Measurements from ENCODE around the gene PRELID2.
"Not testable (repeated sequence)": the region's sequence is repeated elsewhere in the genome, so short reads cannot be mapped to it uniquely, and the experiment has no call there.

The PRELID2 gene

DNA sequence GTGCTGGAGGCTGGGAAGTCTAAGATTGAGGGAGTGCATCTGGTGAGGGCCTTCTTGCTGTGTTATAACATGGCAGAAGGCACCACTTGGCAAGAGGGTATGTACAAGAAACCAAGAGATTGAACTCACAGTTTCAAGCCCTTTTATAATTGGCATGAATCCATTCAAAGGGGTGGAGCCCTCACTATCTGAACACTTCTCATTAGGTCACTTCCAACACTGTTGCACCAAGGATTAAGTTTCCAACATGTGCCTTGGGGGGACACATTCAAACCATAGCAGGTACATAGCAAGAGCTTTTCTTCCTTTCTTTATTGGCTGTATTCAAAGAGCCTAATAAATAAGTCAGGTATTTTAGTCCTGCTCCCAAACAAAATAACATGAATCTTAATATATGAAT, 62.7 kb downstream of the PRELID2 start:
- Mint-ChIP-seq H3K36me3 (peaks cover 0 to 7% of the 10 kb centered on the region in 2 donors), H3K27me3 (no peaks in the 10 kb centered on the region), H3K9me3 (peaks cover 0 to under 1% of the 10 kb centered on the region in 2 donors), H3K4me1 (no peaks in the 10 kb centered on the region), H3K27ac (no peak overlapping the region), H3K4me3 (no peak overlapping the region)
- DNase-seq = no peak
- ATAC-seq (replicated peaks) = no peak

DNA sequence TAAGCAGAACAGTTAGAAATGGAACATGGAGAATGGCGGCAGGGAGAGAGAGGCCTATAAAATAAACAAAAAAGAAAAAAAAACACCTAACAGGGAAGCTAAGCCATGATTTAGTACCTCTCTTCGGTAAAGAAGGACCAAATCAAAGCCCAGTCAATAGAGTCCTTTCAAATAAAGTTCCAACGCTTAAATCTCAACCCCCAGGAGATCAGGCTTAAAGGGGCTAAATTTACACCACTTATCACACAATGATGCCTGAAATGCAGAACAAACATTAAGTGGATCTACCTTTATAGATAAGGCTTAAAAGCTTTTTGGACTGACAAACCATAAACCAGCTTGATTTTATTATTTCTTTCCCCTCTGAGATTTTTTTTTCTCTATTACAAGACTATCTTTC, 66.3 kb downstream of the PRELID2 start:
- no peak overlapping the region for H3K4me3 Mint-ChIP-seq
- H3K9me3 Mint-ChIP-seq = peaks cover 4% of the 10 kb centered on the region in 2 donors
- H3K27ac Mint-ChIP-seq = no peak overlapping the region
- peaks cover 3 to 11% of the 10 kb centered on the region in 2 donors for H3K36me3 Mint-ChIP-seq
- no peaks in the 10 kb centered on the region for H3K4me1 Mint-ChIP-seq
- H3K27me3 Mint-ChIP-seq = no peaks in the 10 kb centered on the region
- DNase-seq (no peak), ATAC-seq (replicated peaks) (no peak)

DNA sequence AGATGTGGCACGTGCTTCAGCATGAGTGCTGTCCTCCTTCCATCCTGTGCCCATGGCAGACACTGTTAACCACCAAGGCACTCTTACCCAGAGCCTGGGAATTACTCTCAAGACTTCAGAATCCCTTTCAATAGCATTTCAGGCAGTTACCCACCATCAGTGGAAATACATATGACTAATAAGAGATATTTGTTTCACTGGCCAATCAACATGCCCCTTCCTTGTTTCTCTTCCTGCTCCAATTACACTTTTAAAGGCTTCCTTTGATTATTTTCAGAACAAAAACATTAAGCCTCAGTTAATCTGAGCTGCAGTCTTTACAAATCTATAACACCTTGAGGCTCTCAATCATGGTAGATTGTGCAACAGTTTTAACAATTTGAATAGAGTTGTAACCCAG, 70.8 kb downstream of the PRELID2 start:
- H3K36me3 Mint-ChIP-seq = peaks cover 3 to 6% of the 10 kb centered on the region in 2 donors
- DNase-seq (no peak), ATAC-seq (replicated peaks) (no peak)
- no peaks in the 10 kb centered on the region for H3K4me1 Mint-ChIP-seq
- no peaks in the 10 kb centered on the region for H3K27me3 Mint-ChIP-seq
- no peak overlapping the region for H3K4me3 Mint-ChIP-seq
- no peak overlapping the region for H3K27ac Mint-ChIP-seq
- peaks cover 4% of the 10 kb centered on the region in 2 donors for H3K9me3 Mint-ChIP-seq

DNA sequence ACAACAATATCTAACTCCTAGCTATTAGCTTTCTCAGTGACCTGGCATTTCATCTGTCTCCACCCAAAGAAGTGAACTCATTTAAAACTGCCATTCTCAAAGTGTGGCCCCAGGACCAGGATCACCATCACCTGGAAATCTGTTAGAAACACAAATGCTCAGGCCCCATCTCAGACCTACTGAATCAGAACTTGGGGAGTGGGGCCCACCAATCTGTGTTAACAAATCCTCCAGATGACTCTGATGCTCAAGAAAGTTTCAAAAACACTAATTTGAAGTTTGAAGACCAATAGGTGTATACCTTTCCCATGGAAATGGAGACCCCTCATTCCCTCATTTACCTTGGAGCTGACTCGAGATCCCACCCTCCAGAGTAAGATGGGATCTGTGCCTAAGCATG, 72.3 kb downstream of the PRELID2 start:
- Mint-ChIP-seq H3K4me3 (no peak overlapping the region), H3K27ac (no peak overlapping the region), H3K36me3 (peaks cover 3 to 6% of the 10 kb centered on the region in 2 donors), H3K4me1 (no peaks in the 10 kb centered on the region), H3K9me3 (peaks cover 4% of the 10 kb centered on the region in 2 donors), H3K27me3 (no peaks in the 10 kb centered on the region)
- ATAC-seq (replicated peaks) = no peak
- DNase-seq = no peak

DNA sequence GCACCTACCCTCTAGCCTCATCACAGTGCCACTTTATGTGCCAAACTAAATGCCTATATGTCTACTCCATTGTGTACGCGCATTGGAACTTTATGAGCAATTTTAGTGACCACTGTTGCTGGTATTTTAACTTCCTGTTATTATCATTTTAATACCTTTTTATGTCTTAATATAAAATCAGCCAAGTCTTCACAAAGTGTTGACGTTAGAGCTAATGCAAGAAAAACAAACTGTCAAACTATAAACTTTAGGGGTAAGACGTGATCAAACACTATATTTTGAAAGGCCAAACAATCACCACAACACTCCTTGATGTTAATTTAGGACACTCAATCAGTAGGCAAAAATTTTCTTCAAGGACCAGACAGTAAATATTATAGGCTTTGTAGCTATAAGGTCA, 73.9 kb downstream of the PRELID2 start:
- Mint-ChIP-seq H3K27me3 (no peaks in the 10 kb centered on the region), H3K36me3 (no peaks in the 10 kb centered on the region), H3K4me3 (no peak overlapping the region), H3K27ac (no peak overlapping the region), H3K4me1 (no peaks in the 10 kb centered on the region), H3K9me3 (no peaks in the 10 kb centered on the region)
- no peak for ATAC-seq (replicated peaks)
- DNase-seq = no peak

DNA sequence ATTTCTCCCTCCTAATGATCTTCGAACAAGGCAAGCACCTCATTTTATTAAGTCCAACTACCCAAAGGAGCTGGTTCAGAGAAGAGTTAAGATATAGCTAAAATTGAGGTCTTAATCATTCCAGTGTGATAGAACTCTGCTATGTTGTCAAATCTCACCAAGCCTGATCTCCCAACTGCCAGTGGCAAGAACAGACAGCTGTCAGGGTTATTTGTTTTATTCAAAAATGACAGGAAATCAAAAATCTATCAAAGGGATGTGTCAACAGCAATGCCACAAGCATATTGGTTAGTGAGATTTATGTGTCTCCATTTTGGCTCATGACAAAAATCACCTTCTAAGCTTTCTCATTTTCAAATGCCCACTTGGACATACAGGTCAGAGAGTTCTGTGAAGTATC, 74.5 kb downstream of the PRELID2 start:
- no peak overlapping the region for H3K4me3 Mint-ChIP-seq
- H3K36me3 Mint-ChIP-seq = no peaks in the 10 kb centered on the region
- no peak for ATAC-seq (replicated peaks)
- H3K9me3 Mint-ChIP-seq = no peaks in the 10 kb centered on the region
- no peak overlapping the region for H3K27ac Mint-ChIP-seq
- no peaks in the 10 kb centered on the region for H3K4me1 Mint-ChIP-seq
- no peak for DNase-seq
- H3K27me3 Mint-ChIP-seq = no peaks in the 10 kb centered on the region

DNA sequence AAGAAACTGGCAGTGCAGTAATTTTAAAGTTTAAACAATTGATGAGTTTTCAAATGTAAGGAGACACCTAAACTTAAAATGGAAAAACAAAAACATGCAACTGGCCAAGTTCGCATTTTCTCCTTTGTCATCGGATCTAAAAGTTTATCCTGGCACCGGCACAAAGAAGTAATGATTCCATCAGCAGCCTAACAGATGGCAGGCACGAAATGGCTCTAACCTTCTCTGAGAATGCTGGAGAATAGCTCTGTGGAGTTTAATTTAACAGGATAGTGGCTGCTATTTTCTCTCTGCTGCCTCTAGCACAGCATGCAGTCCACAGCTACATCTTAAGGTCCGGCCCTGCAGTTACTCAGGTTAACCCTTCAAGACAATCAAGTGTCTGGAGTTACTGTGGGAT, 82.2 kb downstream of the PRELID2 start:
- H3K4me3 Mint-ChIP-seq = no peak overlapping the region
- no peaks in the 10 kb centered on the region for H3K4me1 Mint-ChIP-seq
- H3K27ac Mint-ChIP-seq = no peak overlapping the region
- no peak for ATAC-seq (replicated peaks)
- H3K27me3 Mint-ChIP-seq = no peaks in the 10 kb centered on the region
- no peak for DNase-seq
- peaks cover 2 to 5% of the 10 kb centered on the region in 2 donors for H3K36me3 Mint-ChIP-seq
- H3K9me3 Mint-ChIP-seq = peaks cover 9 to 13% of the 10 kb centered on the region in 2 donors

DNA sequence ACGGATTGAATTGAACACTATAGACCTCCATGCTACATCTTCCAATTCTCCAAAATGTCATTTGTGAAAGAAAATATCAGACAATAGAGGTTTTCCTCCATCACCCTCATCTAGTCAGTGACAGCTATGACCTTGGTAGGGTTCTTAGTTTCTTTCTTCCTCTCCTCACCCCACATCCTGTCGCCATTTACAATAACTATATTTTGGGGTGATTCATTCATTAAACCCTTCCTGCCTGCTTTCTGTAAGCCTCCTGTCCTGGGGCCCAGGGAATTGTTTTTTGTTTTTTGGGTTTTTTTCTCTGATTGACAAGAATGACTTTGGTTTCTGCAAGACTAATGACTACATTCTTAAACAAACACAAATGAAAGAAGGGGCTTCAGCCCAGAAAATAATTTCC, 82.6 kb downstream of the PRELID2 start:
- Mint-ChIP-seq H3K27me3 (no peaks in the 10 kb centered on the region), H3K4me3 (no peak overlapping the region), H3K4me1 (no peaks in the 10 kb centered on the region), H3K27ac (no peak overlapping the region), H3K36me3 (peaks cover 2 to 5% of the 10 kb centered on the region in 2 donors), H3K9me3 (peaks cover 10 to 15% of the 10 kb centered on the region in 2 donors)
- ATAC-seq (replicated peaks) = no peak
- DNase-seq = no peak

DNA sequence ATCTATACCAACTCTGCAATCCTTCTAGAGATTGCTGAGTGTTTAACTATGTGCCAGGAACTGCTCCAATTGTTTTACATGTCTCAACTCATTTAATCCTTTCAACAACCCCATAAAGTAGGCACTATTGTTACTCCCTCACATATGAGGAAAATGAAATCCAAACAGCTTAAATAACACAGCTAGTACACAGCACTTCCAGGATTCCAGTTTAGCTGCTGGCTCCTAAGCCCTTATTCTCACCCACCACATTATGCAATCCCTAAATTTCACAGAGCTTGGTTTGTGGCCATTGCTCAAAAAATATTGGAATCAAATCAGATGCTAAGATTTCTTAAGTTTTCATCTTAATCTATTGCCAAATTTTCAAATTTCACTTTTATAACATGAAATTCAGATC, 84.9 kb downstream of the PRELID2 start:
- Mint-ChIP-seq H3K36me3 (peaks cover 2 to 5% of the 10 kb centered on the region in 2 donors), H3K27me3 (no peaks in the 10 kb centered on the region), H3K27ac (no peak overlapping the region), H3K4me3 (no peak overlapping the region), H3K4me1 (no peaks in the 10 kb centered on the region), H3K9me3 (peaks cover 10 to 15% of the 10 kb centered on the region in 2 donors)
- no peak for ATAC-seq (replicated peaks)
- no peak for DNase-seq

DNA sequence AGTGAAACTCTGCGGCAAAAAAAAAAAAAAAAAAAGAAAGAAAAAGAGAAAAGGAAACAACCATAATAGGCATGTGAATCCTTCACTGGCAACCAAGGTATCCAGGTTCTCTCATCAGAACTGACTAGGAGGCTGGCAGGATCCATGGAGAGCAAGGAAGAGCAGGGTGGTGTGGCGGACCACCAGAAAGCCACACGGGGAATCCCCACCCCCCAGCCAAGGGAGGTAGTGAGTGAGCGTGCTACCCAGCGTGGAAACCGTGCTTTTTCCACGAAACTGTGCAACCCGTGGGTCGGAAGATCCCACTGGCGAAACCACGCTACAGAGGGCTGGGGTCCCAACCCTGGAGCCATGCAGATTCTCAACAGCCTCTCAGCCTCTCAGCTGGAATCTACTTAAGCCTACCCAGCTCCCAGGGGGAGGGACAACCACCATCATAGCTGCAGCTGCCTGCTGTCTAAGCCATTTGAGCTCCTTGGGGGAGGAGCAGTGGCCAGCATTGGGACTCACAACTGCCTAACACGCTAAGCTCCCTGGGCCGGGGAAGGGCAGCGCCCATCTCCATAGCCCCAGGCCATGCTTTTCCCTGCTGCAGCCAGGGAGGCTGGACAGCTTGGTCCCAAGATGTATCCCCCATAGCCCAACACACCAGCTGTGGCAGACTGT, 91.6 kb downstream of the PRELID2 start:
- Mint-ChIP-seq H3K4me3 (no peak overlapping the region), H3K9me3 (peaks cover 9 to 11% of the 10 kb centered on the region in 2 donors), H3K36me3 (peaks cover under 1 to 4% of the 10 kb centered on the region in 2 donors), H3K27me3 (no peaks in the 10 kb centered on the region), H3K27ac (no peak overlapping the region), H3K4me1 (no peaks in the 10 kb centered on the region)
- no peak for DNase-seq
- ATAC-seq (replicated peaks) = no peak

DNA sequence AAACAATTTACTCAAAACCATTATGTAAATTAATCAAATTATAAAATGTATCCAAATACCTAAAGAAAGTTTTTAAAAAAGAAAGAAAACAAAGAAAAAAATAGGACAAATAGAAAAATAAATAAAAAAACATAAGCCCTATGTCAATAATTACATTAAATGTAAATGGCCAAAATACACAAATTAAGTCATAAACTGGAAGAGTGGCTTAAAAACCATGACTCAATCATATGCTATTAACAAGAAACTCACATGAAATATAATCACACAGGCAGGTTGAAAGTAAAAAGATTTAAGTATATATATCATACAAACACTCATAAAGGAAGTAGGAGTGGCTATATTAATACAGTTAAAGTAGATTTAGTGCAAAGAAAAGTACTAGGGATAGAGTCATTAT, 95.3 kb downstream of the PRELID2 start:
- H3K27me3 Mint-ChIP-seq = no peaks in the 10 kb centered on the region
- ATAC-seq (replicated peaks) (no peak), DNase-seq (no peak)
- H3K4me3 Mint-ChIP-seq = no peak overlapping the region
- H3K4me1 Mint-ChIP-seq = no peaks in the 10 kb centered on the region
- H3K9me3 Mint-ChIP-seq = peaks cover 7 to 8% of the 10 kb centered on the region in 2 donors
- no peak overlapping the region for H3K27ac Mint-ChIP-seq
- peaks cover 2 to 4% of the 10 kb centered on the region in 2 donors for H3K36me3 Mint-ChIP-seq

DNA sequence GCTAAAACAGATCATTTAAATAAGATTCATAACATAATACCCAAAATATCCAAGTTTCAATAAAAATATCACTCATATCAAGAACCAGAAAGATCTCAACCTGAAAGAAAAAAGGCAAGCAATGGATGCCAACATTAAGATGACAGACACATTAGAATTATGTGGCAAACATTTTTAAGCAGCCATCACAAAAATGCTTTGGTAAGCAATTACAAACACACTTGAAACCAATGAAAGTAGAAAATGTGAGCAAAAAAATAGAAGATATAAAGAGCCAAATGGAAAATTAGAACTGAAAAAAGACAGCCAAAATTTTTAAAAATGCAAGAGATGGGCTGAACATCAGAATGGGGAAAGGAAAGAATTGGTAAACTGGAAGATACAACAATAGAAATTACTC, 96.9 kb downstream of the PRELID2 start:
- H3K27me3 Mint-ChIP-seq = no peaks in the 10 kb centered on the region
- H3K4me3 Mint-ChIP-seq = no peak overlapping the region
- no peak for DNase-seq
- peaks cover 2 to 4% of the 10 kb centered on the region in 2 donors for H3K36me3 Mint-ChIP-seq
- no peak overlapping the region for H3K27ac Mint-ChIP-seq
- no peaks in the 10 kb centered on the region for H3K4me1 Mint-ChIP-seq
- no peak for ATAC-seq (replicated peaks)
- H3K9me3 Mint-ChIP-seq = peaks cover 7 to 8% of the 10 kb centered on the region in 2 donors

DNA sequence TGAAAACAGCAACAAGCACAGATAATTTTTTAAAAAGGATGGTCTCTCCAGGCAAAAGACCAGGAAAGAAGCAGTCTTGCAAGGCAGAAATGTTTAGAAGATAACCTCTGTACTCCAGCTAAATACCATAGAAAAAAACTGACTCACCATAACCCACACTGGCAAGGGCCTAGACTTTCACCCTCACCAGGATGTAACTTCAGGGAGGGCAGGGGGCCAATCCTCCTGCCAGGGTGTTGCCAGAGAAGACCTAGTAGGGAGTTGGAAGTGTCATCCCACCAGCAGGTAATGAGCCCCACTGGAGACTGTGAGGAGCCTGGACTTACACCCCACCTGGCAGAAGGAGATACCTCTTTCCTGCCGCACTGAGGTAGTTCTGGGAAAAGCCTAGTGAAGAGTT, 97.6 kb downstream of the PRELID2 start:
- Mint-ChIP-seq H3K27ac (no peak overlapping the region), H3K9me3 (peaks cover 6 to 8% of the 10 kb centered on the region in 2 donors), H3K4me1 (no peaks in the 10 kb centered on the region), H3K27me3 (no peaks in the 10 kb centered on the region), H3K4me3 (no peak overlapping the region), H3K36me3 (peaks cover 2 to 5% of the 10 kb centered on the region in 2 donors)
- DNase-seq (no peak), ATAC-seq (replicated peaks) (no peak)

DNA sequence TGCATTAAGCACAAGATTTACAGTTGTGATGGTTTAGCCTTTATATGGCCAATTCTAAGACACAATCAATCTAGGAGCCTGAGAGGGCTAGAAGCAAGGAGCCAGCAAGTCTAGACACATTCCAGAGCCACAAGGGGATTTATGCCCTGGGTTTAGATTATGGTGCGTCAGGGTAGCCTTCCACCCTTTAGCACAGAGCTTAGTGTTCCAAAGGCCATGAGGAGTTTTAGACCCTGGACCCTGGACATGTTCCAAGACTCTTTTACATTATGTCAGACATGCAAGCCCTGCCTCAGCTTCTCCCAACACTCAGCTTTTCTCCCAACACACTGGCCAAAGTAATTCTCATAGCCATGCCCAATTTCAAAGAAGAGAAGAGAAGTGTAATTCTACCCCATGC, 105.2 kb downstream of the PRELID2 start:
- not testable (repeated sequence) for H3K27ac Mint-ChIP-seq; H3K27me3 Mint-ChIP-seq; H3K4me3 Mint-ChIP-seq; H3K4me1 Mint-ChIP-seq; ATAC-seq (replicated peaks); DNase-seq
- Mint-ChIP-seq H3K36me3 (peaks cover 16 to 36% of the 10 kb centered on the region in 2 donors), H3K9me3 (peaks cover 36 to 39% of the 10 kb centered on the region in 2 donors)

DNA sequence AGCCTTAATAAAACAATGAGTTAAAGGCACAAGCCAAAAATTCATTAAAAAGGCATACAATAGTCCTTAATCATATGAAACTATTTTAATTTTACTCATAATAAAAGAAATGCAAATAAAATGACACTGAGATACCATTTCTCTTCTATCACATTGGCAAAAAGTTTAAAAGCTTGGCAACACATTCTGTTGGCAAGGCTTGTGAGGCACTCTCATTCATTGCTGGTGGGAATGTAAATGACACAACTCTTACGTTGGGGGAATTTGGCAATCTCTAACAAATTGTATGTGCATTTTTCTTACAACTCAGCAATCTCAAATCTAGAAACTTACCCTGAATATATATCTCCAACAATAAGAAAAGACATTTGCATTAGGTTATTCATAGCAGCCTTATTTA, 111.6 kb downstream of the PRELID2 start:
- H3K27ac Mint-ChIP-seq = no peak overlapping the region
- DNase-seq (no peak), ATAC-seq (replicated peaks) (no peak)
- H3K27me3 Mint-ChIP-seq = no peaks in the 10 kb centered on the region
- no peak overlapping the region for H3K4me3 Mint-ChIP-seq
- no peaks in the 10 kb centered on the region for H3K4me1 Mint-ChIP-seq
- peaks cover 0 to 8% of the 10 kb centered on the region in 2 donors for H3K36me3 Mint-ChIP-seq
- H3K9me3 Mint-ChIP-seq = peaks cover 22 to 24% of the 10 kb centered on the region in 2 donors
